A673 (cell line): ENCODE results near the gene GBF1. TPM values are rescaled to one million over a fixed set of nuclear protein-coding genes. Genes with fewer than 3 reads are reported as not detected.

Experiments used
- BruUV-seq: library from RNA; stranded (reverse); fragments of 400-500 nt; replicated peaks from 2 replicates; lab custom pipeline; 2021; lab: Mats Ljungman, UMichigan
- CTCF ChIA-PET: fragments of 300-600 bp; sonication (Branson Sonifier 250); formaldehyde crosslinking; loops from one replicate; lab custom pipeline; 2022; ENCODE audit warnings: antibody characterized with exemption; lab: Charles Lee
- POLR2A ChIA-PET: fragments of 300-600 bp; sonication (Branson Sonifier 250); formaldehyde crosslinking; loops from one replicate; lab custom pipeline; 2022; ENCODE audit warnings: antibody characterized with exemption; ENCODE audit not compliant: low non-redundant PET; lab: Charles Lee
- DNase-seq: peaks from one replicate; pipeline ENCODE4 v3.0.0-alpha.2; 2015; ENCODE audit warnings: low spot score
- H3K27ac ChIP-seq: fragments of 200-600 bp; sonication (generic); 2 replicates; pipeline ENCODE4 v1.5.1; 2016; ENCODE audit warnings: mixed run types, low read depth, mild to moderate bottlenecking, mixed read lengths, antibody characterized with exemption, low read length; ENCODE audit not compliant: poor library complexity, severe bottlenecking
- H3K27me3 ChIP-seq: fragments of 200-600 bp; sonication (generic); replicated peaks from 2 replicates; pipeline ENCODE4 v1.6.1; 2017; ENCODE audit warnings: mixed run types, low read depth, mild to moderate bottlenecking, mixed read lengths, antibody characterized with exemption, low read length; ENCODE audit not compliant: insufficient read depth, poor library complexity
- H3K36me3 ChIP-seq: fragments of 200-600 bp; sonication (generic); 2 replicates; pipeline ENCODE4 v1.6.1; 2016; ENCODE audit warnings: mixed run types, mild to moderate bottlenecking, mixed read lengths, antibody characterized with exemption, low read length; ENCODE audit not compliant: insufficient read depth, poor library complexity, severe bottlenecking
- H3K4me1 ChIP-seq: fragments of 200-600 bp; sonication (generic); 2 replicates; pipeline ENCODE4 v1.6.1; 2017; ENCODE audit warnings: mixed run types, mild to moderate bottlenecking, mixed read lengths, antibody characterized with exemption, low read length; ENCODE audit not compliant: insufficient read depth, poor library complexity, severe bottlenecking
- H3K4me3 ChIP-seq: fragments of 200-600 bp; sonication (generic); 2 replicates; pipeline ENCODE4 v1.5.1; 2016; ENCODE audit warnings: low read depth, mixed run types, mild to moderate bottlenecking, mixed read lengths, low read length; ENCODE audit not compliant: poor library complexity, severe bottlenecking
- H3K9me3 ChIP-seq: fragments of 200-600 bp; sonication (generic); 2 replicates; pipeline ENCODE4 v1.6.1; 2016; ENCODE audit warnings: mixed run types, low read depth, mild to moderate bottlenecking, mixed read lengths, antibody characterized with exemption, low read length; ENCODE audit not compliant: poor library complexity, severe bottlenecking
- CTCF ChIP-seq: fragments of 300-800, 200-600 bp; sonication (generic); conservative IDR thresholded peaks from 2 replicates; pipeline ENCODE4 v1.5.1; 2017; ENCODE audit warnings: low read depth, mild to moderate bottlenecking, antibody characterized with exemption, low read length, moderate library complexity, mixed read lengths
- EZH2 ChIP-seq: fragments of 200-600 bp; sonication (generic); IDR thresholded peaks from 2 replicates; pipeline ENCODE4 v1.6.1; 2017; ENCODE audit warnings: borderline replicate concordance, low read depth, mild to moderate bottlenecking, mixed read lengths, antibody characterized with exemption, low read length; ENCODE audit not compliant: poor library complexity, severe bottlenecking
- intact Hi-C: fragments of 100-400 bp; cut with micrococcal nuclease; formaldehyde crosslinking; loops from one replicate; pipeline ENCODE4 v1.10.0; 2022; ENCODE audit not compliant: unreplicated experiment
- total RNA-seq: library from RNA; stranded (reverse); gene quantifications from 2 replicates; pipeline ENCODE4 v1.2.3, GENCODE V29; 2021

The GBF1 gene
- total RNA-seq, 1 experiment from 2014 or later: 50.0 TPM

DNA sequence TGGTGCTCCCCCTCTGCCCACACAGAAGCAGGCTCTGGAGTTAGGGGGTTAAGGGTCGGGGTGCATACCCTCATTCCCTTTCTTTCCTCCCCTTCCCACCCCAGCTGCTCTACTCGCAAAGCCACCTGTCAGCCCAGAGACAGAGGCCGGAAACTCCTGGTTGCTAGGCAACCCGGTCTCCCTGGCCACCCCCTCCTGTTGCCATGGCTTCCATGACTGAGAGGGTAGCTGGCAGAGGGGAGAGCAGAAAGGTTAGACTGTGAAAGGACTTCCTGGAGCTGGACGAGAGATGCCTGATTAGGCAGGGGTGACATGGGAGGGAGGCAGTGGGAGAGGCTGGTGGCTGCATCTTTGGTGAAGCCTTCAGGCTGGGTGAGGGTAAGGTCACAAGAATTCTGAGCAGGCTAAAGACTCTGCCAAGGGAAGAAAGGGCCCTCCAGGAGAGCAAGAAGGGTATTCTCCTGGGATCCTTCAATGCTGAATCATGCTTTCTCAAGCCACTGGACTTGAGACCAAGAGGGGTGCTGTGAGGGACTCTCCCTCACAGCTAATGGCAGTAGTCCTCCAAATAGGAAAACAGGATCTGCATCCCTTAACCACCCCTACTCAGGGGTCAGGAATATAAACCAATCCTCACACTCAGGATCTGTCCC is 167.8 kb downstream of the GBF1 start:
- H3K27ac ChIP-seq: no peak overlapping the region
- H3K9me3 ChIP-seq: no peaks in the 10 kb centered on the region
- intact Hi-C loops: no loop called here
- no peak overlapping the region for H3K4me3 ChIP-seq
- no peaks in the 10 kb centered on the region for H3K27me3 ChIP-seq
- no peaks in the 10 kb centered on the region for H3K36me3 ChIP-seq
- no peak for TF ChIP-seq EZH2
- TF ChIP-seq CTCF: no peak
- ChIA-PET CTCF (no interaction called here), POLR2A (interaction anchor here (0.5 to 0.6 kb wide), 2 partner anchors 11 to 28 kb away, joined by 4 to 5 read pairs; no protein-coding TSS in a partner anchor)
- peaks cover 22% of the 10 kb centered on the region for H3K4me1 ChIP-seq
- DNase-seq: no peak
- no TSS peak for BruUV-seq

DNA sequence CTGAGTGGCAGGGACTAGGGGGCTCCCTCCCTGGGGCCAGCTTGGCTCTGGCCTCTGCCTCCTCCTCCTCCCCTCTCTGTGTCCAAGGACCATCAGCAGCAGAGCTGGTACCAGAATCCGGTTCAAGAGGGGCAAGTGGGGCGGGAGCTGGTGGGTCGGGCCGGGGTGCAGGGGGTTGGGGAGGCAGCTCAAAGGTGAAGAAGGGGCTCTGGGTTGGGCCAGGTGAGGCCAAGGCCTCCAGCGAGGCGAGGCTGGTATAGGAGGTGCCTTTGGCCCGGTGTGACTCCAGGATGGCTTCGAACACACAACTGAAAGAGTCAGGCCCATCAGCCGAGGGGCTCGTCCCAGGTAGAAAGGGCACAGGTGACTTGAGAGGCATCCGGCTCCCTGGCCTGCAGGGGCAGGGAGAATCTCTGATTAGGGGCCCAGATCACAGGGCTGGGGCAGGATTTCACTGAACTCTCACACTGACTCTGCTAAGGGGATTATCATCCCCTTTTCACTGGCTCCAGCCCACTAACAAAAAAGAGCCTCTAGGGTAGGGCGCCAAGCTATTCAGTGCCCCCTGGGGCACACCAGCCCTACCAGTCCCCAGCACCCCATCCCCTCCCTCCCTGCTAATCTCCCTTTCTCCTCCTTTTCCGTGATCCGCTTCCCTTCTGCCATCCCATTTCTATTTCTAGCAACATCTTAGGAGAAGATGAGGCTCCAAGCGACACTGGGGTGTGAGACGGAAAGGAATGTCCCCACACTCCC is 168.7 kb downstream of the GBF1 start:
- DNase-seq: no peak
- Histone ChIP-seq H3K4me3 (no peak overlapping the region), H3K4me1 (peaks cover 19% of the 10 kb centered on the region), H3K27ac (no peak overlapping the region), H3K9me3 (no peaks in the 10 kb centered on the region), H3K27me3 (no peaks in the 10 kb centered on the region), H3K36me3 (no peaks in the 10 kb centered on the region)
- ChIA-PET CTCF (no interaction called here), POLR2A (interaction anchor here (0.5 kb wide), 1 partner anchor 11 kb away, joined by 4 read pairs; no protein-coding TSS in a partner anchor)
- no TSS peak for BruUV-seq
- intact Hi-C loops: no loop called here
- TF ChIP-seq EZH2: no peak
- TF ChIP-seq CTCF: no peak

- POLR2A ChIA-PET: no interaction called here
Observed at GRCh38 chr10:102414749-102415148, 169.4 kb downstream of the GBF1 start.

More at GRCh38 chr10:102414749-102415148, 169.4 kb downstream of the GBF1 start:
- Histone ChIP-seq H3K9me3 (no peaks in the 10 kb centered on the region), H3K4me3 (no peak overlapping the region), H3K27me3 (no peaks in the 10 kb centered on the region), H3K4me1 (peaks cover 18% of the 10 kb centered on the region), H3K27ac (no peak overlapping the region), H3K36me3 (no peaks in the 10 kb centered on the region)
- no peak for TF ChIP-seq EZH2
- TF ChIP-seq CTCF: no peak
- CTCF ChIA-PET: no interaction called here
- intact Hi-C loops: no loop called here
- no TSS peak for BruUV-seq
- no peak for DNase-seq
